Endothelial cell (in vitro differentiated cells): ENCODE results near the gene RGS10. TPM values are rescaled to one million over a fixed set of nuclear protein-coding genes. Genes with fewer than 3 reads are reported as not detected.

Experiments
- DNase-seq: peaks from one replicate; pipeline ENCODE4 v3.0.0; 2021; ENCODE audit warnings: low spot score
- H3K27ac Mint-ChIP-seq: one replicate; pipeline ENCODE4 v1.8.0; 2021; ENCODE audit warnings: mixed read lengths, inconsistent platforms; ENCODE audit not compliant: unreplicated experiment
- H3K27me3 Mint-ChIP-seq: one replicate; pipeline ENCODE4 v1.8.0; 2021; ENCODE audit warnings: mild to moderate bottlenecking, moderate library complexity, mixed read lengths, inconsistent platforms; ENCODE audit not compliant: unreplicated experiment
- H3K36me3 Mint-ChIP-seq: one replicate; pipeline ENCODE4 v1.8.0; 2021; ENCODE audit warnings: mild to moderate bottlenecking, low read depth, mixed read lengths, inconsistent platforms; ENCODE audit not compliant: unreplicated experiment
- H3K4me1 Mint-ChIP-seq: one replicate; pipeline ENCODE4 v1.8.0; 2021; ENCODE audit warnings: mild to moderate bottlenecking, mixed read lengths, inconsistent platforms; ENCODE audit not compliant: unreplicated experiment
- H3K4me3 Mint-ChIP-seq: one replicate; pipeline ENCODE4 v1.8.0; 2021; ENCODE audit warnings: mild to moderate bottlenecking, mixed read lengths, inconsistent platforms; ENCODE audit not compliant: unreplicated experiment
- H3K9me3 Mint-ChIP-seq: one replicate; pipeline ENCODE4 v1.8.0; 2021; ENCODE audit warnings: mixed read lengths, inconsistent platforms; ENCODE audit not compliant: unreplicated experiment
- total RNA-seq: library from RNA; stranded (reverse); fragmentation: NEBNext Ultra II Directional; extraction: Animal tissue kit (Norgen Biotek cat#: 25700); gene quantifications from one replicate; pipeline ENCODE4 v1.2.1, GENCODE V29; 2021; ENCODE audit not compliant: unreplicated experiment
- TF ChIP-seq, protein P1 (sequence below): fragments of 200-600 bp; sonication (generic); IDR thresholded peaks from one replicate; pipeline ENCODE4 v1.5.0; 2021; ENCODE audit warnings: antibody characterized with exemption; ENCODE audit not compliant: unreplicated experiment

RGS10 gene
- total RNA-seq, 1 donor from 2014 or later: 20.0 TPM

DNA sequence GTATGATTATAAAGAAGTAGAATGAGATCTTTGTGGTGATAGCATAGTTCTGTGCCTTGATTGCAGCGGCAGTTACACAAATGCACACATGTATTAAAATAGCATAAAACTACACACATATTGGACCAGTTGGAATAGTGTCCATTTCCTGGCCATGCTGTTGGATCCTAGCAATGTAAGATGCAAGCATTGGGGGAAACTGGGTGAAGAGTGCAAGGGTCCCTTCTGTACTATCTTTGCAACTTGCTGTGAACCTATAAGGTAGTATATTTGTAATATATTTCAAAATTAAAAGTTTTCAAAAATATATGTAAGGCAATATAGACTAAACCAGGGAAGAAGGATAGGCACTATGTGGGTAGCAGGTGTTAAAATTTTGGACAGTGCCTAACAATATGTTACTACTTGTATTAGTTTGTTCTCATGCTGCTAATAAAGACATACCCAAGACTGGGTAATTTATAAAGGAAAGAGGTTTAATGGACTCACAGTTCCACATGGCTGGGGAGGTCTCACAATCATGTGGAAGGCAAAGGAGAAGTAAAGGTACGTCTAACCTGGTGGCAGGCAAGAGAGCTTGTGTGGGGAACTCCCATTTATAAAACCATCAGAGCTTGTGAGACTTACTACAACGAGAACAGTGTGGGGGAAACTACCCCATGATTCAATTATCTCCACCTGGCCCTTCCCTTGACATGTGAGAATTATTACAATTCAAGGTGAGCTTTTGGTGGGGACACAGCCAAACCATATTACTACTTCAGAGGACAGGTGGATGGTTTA lies 71.4 kb downstream of the RGS10 start:
- TF ChIP-seq, protein P1, sequence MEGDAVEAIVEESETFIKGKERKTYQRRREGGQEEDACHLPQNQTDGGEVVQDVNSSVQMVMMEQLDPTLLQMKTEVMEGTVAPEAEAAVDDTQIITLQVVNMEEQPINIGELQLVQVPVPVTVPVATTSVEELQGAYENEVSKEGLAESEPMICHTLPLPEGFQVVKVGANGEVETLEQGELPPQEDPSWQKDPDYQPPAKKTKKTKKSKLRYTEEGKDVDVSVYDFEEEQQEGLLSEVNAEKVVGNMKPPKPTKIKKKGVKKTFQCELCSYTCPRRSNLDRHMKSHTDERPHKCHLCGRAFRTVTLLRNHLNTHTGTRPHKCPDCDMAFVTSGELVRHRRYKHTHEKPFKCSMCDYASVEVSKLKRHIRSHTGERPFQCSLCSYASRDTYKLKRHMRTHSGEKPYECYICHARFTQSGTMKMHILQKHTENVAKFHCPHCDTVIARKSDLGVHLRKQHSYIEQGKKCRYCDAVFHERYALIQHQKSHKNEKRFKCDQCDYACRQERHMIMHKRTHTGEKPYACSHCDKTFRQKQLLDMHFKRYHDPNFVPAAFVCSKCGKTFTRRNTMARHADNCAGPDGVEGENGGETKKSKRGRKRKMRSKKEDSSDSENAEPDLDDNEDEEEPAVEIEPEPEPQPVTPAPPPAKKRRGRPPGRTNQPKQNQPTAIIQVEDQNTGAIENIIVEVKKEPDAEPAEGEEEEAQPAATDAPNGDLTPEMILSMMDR: no peak
- peaks cover 5% of the 10 kb centered on the region for H3K36me3 Mint-ChIP-seq
- no peak overlapping the region for H3K4me3 Mint-ChIP-seq
- no peak for DNase-seq
- no peaks in the 10 kb centered on the region for H3K4me1 Mint-ChIP-seq
- H3K9me3 Mint-ChIP-seq: peaks cover 4% of the 10 kb centered on the region
- H3K27me3 Mint-ChIP-seq: peaks cover 7% of the 10 kb centered on the region
- H3K27ac Mint-ChIP-seq: no peak overlapping the region

DNA sequence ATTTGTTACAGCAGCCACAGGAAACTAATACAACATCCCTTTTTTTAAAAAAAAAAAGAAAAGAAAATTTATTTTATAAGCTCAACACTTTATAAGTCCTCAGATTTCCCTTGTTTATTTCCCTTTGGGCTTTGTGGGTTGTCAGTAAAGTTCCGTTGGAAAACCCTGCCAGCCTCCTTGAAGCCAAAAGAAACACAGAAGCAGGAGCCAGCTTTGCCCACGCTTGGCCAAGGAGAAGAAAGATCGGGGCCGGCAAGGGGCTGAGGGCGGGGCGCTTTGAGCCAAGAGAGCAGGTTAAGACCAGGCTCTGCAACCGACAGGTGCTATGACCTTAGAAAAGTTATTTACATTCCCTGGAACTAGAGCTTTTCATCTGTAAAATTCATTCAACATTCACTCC lies 72.7 kb downstream of the RGS10 start:
- DNase-seq: no peak
- Mint-ChIP-seq H3K4me3 (no peak overlapping the region), H3K27me3 (peaks cover 10% of the 10 kb centered on the region), H3K27ac (no peak overlapping the region), H3K36me3 (peaks cover 5% of the 10 kb centered on the region), H3K9me3 (peaks cover 4% of the 10 kb centered on the region), H3K4me1 (no peaks in the 10 kb centered on the region)
- TF ChIP-seq, protein P1: no peak

DNA sequence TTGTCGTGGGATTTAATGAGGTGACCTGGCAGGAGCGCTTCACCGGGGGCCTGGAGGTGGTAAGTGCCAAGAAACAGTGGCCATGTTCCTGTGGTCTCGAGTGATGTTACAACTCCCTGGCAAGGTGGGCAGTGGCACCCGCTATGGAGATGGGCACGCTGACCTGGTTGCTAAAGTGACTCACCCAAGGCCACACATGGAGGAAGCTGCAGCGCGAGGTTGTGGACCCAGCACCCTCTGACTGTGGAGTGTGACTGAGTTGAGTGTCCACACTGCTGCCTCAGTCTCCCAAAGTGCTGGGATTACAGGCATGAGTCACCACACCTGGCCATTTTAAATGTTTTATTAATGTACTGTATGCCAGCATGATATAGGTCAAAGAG lies 73.2 kb downstream of the RGS10 start:
- H3K36me3 Mint-ChIP-seq: peaks cover 5% of the 10 kb centered on the region
- H3K27ac Mint-ChIP-seq: no peak overlapping the region
- DNase-seq: no peak
- peaks cover 4% of the 10 kb centered on the region for H3K9me3 Mint-ChIP-seq
- H3K27me3 Mint-ChIP-seq: peaks cover 10% of the 10 kb centered on the region
- H3K4me1 Mint-ChIP-seq: no peaks in the 10 kb centered on the region
- TF ChIP-seq, protein P1: no peak
- H3K4me3 Mint-ChIP-seq: no peak overlapping the region

DNA sequence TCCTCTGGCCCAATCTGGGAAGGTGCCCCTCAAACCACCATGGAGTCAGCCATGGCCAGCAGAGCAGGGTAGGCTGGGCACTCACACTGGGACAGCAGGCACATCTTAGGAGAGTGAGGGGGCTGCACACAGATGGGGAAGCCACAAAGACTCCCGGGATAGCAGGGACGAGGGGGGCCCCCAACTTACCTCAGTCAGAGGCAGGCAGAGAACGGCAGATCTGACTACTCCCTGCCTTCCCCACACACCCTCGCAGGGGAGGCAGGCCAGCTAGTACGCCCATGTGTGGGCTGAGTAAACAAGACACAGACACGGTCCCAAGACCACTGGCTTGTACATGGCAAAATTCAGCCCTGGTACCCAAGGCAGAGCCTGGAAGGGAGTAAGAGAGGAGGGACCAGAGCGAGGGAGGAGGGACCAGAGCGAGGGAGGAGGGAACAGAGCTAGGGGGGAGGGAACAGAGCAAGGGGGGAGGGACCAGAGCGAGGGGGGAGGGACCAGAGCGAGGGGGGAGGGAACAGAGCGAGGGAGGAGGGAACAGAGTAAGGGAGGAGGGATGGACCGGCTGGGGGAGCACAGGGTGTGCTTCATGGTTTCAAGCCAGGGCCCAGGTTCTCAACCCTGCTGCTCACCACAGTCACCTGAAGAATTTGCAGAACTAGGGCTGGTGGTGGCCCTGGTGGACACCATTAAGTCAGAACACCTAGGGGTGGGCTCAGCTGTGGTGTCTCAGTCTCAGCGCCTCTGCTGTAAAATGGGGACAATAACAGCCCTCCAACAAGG lies 73.8 kb downstream of the RGS10 start:
- no peak overlapping the region for H3K4me3 Mint-ChIP-seq
- peaks cover under 1% of the 10 kb centered on the region for H3K36me3 Mint-ChIP-seq
- no peaks in the 10 kb centered on the region for H3K9me3 Mint-ChIP-seq
- H3K4me1 Mint-ChIP-seq: no peaks in the 10 kb centered on the region
- no peak for DNase-seq
- H3K27me3 Mint-ChIP-seq: peaks cover 10% of the 10 kb centered on the region
- TF ChIP-seq, protein P1: no peak
- H3K27ac Mint-ChIP-seq: no peak overlapping the region

DNA sequence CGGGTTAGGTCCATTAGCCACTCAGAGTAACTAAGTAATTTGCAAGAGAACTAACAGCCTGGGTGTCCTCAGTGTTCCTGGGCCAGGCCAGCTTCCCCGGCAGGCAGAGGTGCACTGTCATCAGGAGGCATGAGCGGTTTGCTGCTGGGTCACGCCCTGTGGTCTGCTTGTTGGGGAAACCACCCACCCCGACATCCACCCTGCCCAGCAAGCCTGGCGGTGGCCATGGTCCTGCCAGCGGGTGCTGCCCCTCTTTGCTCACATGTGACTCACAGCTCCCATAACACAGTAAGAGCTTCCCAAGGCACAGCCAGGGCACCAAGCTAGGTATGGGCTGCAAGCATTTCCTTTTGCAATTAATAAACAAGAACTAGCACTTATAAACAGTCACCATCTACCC lies 75.9 kb downstream of the RGS10 start:
- H3K36me3 Mint-ChIP-seq: no peaks in the 10 kb centered on the region
- DNase-seq: no peak
- TF ChIP-seq, protein P1: no peak
- H3K4me3 Mint-ChIP-seq: no peak overlapping the region
- H3K27ac Mint-ChIP-seq: no peak overlapping the region
- peaks cover 12% of the 10 kb centered on the region for H3K27me3 Mint-ChIP-seq
- no peaks in the 10 kb centered on the region for H3K9me3 Mint-ChIP-seq
- no peaks in the 10 kb centered on the region for H3K4me1 Mint-ChIP-seq
